ENCODE measurements around the gene F5.
A peak's percentile ranks its signal among the peaks of the same experiment; 100 is the strongest.

F5 gene

DNA sequence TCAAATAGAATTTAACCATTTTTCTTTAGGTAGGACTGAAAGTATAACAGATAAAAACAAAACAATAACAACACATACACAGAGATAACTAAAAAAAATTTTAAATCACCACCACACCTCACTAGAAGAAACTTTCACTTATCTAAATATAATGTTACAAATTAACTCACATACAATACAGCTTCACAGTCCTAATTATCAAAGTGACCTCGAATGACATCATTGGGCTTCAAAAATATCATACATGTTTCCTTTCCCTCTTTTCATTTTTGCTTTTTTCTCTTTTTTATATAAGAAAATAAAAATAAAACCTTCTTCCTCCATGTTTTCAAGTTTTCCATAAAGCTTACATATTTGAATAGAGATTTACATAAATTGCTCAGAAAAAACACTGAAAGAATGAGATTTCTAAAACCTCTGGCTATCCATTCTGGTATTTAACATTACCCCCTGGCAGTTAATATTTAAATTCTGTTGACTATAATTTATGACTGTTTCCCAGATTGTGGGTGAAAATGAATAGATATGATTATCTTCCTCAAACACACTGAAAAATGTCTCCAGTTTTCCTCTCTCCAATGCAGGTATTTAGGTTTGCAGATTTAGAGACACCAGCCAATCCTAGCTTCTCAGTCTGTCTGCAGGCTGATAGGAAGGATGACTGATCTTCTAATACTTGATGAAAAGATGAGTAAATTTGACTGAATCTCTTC, 60.0 kb downstream of the F5 start:
- H3K4me1 Mint-ChIP-seq (ENCODE audit: low read depth in 2 of 2) = no peaks in the 10 kb centered on the region
- H3K27ac Mint-ChIP-seq = no peak overlapping the region
- no peak for DNase-seq
- H3K9me3 Mint-ChIP-seq = no peaks in the 10 kb centered on the region
- no peak for ATAC-seq (replicated peaks)
- H3K27me3 Mint-ChIP-seq = peaks cover 13 to 25% of the 10 kb centered on the region in 2 donors
- H3K4me3 Mint-ChIP-seq = no peak overlapping the region
- H3K36me3 Mint-ChIP-seq (ENCODE audit: insufficient read depth) = no peaks in the 10 kb centered on the region

DNA sequence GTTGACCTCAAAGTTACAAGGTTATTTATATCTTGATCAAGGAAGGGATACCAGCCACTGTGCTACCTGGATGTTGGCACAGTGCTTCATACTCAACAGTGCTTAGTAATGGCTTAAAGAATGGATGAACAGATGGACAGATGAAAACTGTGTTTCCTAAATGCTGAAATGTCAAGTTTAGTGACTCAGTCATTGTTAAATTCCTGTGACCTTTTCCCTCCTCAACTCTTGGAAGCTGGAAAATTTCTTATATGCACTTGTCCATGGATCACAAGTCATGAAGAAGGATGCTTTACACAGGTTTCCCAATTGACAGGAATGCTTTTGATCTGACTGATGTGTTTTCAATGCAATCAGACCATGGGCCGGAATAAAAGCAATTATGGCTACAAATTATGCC, 60.9 kb downstream of the F5 start:
- Mint-ChIP-seq H3K36me3 (ENCODE audit: insufficient read depth) (no peaks in the 10 kb centered on the region), H3K4me3 (no peak overlapping the region), H3K4me1 (ENCODE audit: low read depth in 2 of 2) (no peaks in the 10 kb centered on the region), H3K9me3 (no peaks in the 10 kb centered on the region), H3K27me3 (peaks cover 10 to 19% of the 10 kb centered on the region in 2 donors), H3K27ac (no peak overlapping the region)
- ATAC-seq (replicated peaks) (no peak), DNase-seq (no peak)

GRCh38 chr1:169523904-169524303, 62.4 kb downstream of the F5 start:
- Mint-ChIP-seq H3K36me3 (ENCODE audit: insufficient read depth) (no peaks in the 10 kb centered on the region), H3K27ac (no peak overlapping the region), H3K4me3 (no peak overlapping the region), H3K4me1 (ENCODE audit: low read depth in 2 of 2) (no peaks in the 10 kb centered on the region), H3K27me3 (peaks cover 3 to 12% of the 10 kb centered on the region in 2 donors), H3K9me3 (no peaks in the 10 kb centered on the region)
- DNase-seq (no peak), ATAC-seq (replicated peaks) (no peak)

- Mint-ChIP-seq H3K4me3 (no peak overlapping the region), H3K4me1 (ENCODE audit: low read depth in 2 of 2) (no peaks in the 10 kb centered on the region), H3K27me3 (no peaks in the 10 kb centered on the region), H3K27ac (no peak overlapping the region), H3K9me3 (no peaks in the 10 kb centered on the region), H3K36me3 (ENCODE audit: insufficient read depth) (no peaks in the 10 kb centered on the region)
- ATAC-seq (replicated peaks) (no peak), DNase-seq (no peak)
Observed at GRCh38 chr1:169521226-169521625, 65.1 kb downstream of the F5 start.

- no peak overlapping the region for H3K27ac Mint-ChIP-seq
- H3K4me1 Mint-ChIP-seq (ENCODE audit: low read depth in 2 of 2) = no peaks in the 10 kb centered on the region
- H3K36me3 Mint-ChIP-seq (ENCODE audit: insufficient read depth) = no peaks in the 10 kb centered on the region
- ATAC-seq (replicated peaks) (no peak), DNase-seq (no peak)
- H3K4me3 Mint-ChIP-seq = no peak overlapping the region
- no peaks in the 10 kb centered on the region for H3K9me3 Mint-ChIP-seq
- peaks cover 0 to 4% of the 10 kb centered on the region in 2 donors for H3K27me3 Mint-ChIP-seq
Observed at GRCh38 chr1:169517558-169518186, 68.6 kb downstream of the F5 start.

GRCh38 chr1:169515641-169516040, 70.6 kb downstream of the F5 start:
- Mint-ChIP-seq H3K36me3 (ENCODE audit: insufficient read depth) (no peaks in the 10 kb centered on the region), H3K4me1 (ENCODE audit: low read depth in 2 of 2) (no peaks in the 10 kb centered on the region), H3K9me3 (no peaks in the 10 kb centered on the region), H3K27me3 (peaks cover 0 to 4% of the 10 kb centered on the region in 2 donors), H3K4me3 (no peak overlapping the region), H3K27ac (no peak overlapping the region)
- DNase-seq (no peak), ATAC-seq (replicated peaks) (no peak)

DNA sequence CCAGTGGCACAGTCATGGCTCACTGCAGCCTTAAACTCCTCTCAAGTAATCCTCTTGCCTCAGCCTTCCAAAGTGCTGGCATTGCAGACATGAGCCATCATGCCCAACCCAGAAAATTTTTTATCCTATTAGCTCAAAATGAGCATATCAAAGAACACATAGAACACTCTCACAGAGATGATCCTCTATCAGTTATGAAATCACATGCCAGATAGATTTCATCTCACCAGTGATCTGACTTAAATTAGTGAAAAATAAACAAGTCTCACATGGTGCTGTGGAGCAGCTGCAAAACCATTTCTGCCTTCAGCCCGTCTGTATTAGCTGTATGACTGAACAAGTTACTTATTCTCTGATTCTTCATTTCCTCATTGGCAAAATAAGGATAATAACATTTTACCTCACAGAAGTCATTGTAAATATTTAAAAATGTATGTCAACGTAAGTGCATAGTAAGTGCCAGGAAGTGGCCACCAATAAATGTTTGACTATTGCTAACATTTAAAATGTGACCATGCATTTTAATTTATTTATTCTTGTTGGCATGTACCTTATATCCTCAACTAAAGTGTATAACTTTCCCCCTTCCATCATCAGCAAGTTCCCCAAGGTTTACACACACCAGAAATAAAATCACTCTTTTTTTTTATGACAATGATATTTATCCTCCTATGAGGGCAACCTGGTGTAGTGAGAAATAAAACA, 71.6 kb downstream of the F5 start:
- Mint-ChIP-seq H3K9me3 (no peaks in the 10 kb centered on the region), H3K4me1 (ENCODE audit: low read depth in 2 of 2) (no peaks in the 10 kb centered on the region), H3K27me3 (peaks cover 0 to 4% of the 10 kb centered on the region in 2 donors), H3K27ac (no peak overlapping the region), H3K4me3 (no peak overlapping the region), H3K36me3 (ENCODE audit: insufficient read depth) (no peaks in the 10 kb centered on the region)
- ATAC-seq (replicated peaks) = no peak
- DNase-seq = no peak

DNA sequence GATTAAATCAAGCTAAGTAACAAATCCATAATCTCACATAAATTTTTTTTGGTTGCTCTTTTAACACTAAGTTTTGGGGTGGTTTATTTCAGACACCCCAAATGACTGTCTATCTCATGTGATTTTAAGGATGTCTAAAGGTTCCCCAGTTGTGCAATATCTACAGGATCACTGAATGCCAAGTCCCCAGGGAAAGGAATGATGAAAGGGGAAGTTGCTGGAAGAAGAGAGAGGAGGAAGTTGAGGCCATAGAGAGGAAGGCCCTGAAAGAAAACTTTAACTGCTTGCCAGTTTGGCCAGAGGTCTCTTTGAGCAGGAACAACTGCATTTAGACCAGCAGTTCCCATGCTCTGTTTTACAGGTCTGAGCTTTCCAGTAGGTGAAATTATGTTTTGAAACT, 73.1 kb downstream of the F5 start:
- Mint-ChIP-seq H3K36me3 (ENCODE audit: insufficient read depth) (no peaks in the 10 kb centered on the region), H3K4me3 (no peak overlapping the region), H3K9me3 (no peaks in the 10 kb centered on the region), H3K27ac (no peak overlapping the region), H3K4me1 (ENCODE audit: low read depth in 2 of 2) (peaks cover 3 to 6% of the 10 kb centered on the region in 2 donors), H3K27me3 (peaks cover 0 to 4% of the 10 kb centered on the region in 2 donors)
- ATAC-seq (replicated peaks) = no peak
- no peak for DNase-seq

- DNase-seq (no peak), ATAC-seq (replicated peaks) (no peak)
- Mint-ChIP-seq H3K27me3 (peaks cover 0 to 4% of the 10 kb centered on the region in 2 donors), H3K36me3 (ENCODE audit: insufficient read depth) (no peaks in the 10 kb centered on the region), H3K4me1 (ENCODE audit: low read depth in 2 of 2) (peaks cover 5 to 6% of the 10 kb centered on the region in 2 donors), H3K27ac (no peak overlapping the region), H3K4me3 (no peak overlapping the region), H3K9me3 (no peaks in the 10 kb centered on the region)
Observed at GRCh38 chr1:169511316-169512005, 74.8 kb downstream of the F5 start.

GRCh38 chr1:169510060-169510459, 76.2 kb downstream of the F5 start:
- DNase-seq (no peak), ATAC-seq (replicated peaks) (no peak)
- Mint-ChIP-seq H3K27me3 (peaks cover 0 to 1% of the 10 kb centered on the region in 2 donors), H3K4me1 (ENCODE audit: low read depth in 2 of 2) (peaks cover 5 to 6% of the 10 kb centered on the region in 2 donors), H3K36me3 (ENCODE audit: insufficient read depth) (no peaks in the 10 kb centered on the region), H3K4me3 (no peak overlapping the region), H3K27ac (no peak overlapping the region), H3K9me3 (no peaks in the 10 kb centered on the region)

DNA sequence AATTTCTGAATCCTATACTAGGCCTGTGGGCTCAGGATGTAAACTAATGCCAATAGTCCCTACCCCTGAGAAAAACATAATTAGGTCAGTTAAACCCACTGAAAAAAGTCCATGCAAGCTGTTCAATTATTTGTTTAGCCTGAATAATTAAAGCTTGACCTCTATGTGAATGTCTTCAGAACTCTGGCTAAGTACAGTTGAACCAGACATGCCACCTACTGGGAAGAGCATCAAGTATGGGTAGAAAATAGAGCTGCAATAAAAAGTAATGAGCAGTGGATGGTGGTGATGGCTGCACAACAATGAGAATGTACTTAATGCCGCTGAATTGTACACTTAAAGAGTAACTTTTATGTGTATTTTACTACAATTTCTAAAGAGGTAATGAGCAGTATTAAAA, 76.9 kb downstream of the F5 start:
- no peak for ATAC-seq (replicated peaks)
- no peak overlapping the region for H3K27ac Mint-ChIP-seq
- H3K36me3 Mint-ChIP-seq (ENCODE audit: insufficient read depth) = no peaks in the 10 kb centered on the region

GRCh38 chr1:169508432-169509338, 77.6 kb downstream of the F5 start:
- DNase-seq (no peak), ATAC-seq (replicated peaks) (no peak)
- H3K27me3 Mint-ChIP-seq = no peaks in the 10 kb centered on the region
- no peaks in the 10 kb centered on the region for H3K9me3 Mint-ChIP-seq
- no peaks in the 10 kb centered on the region for H3K36me3 Mint-ChIP-seq (ENCODE audit: insufficient read depth)
- H3K4me1 Mint-ChIP-seq (ENCODE audit: low read depth in 2 of 2) = peaks cover 5 to 6% of the 10 kb centered on the region in 2 donors
- peak overlapping the region; percentile 71 to 81 for H3K27ac Mint-ChIP-seq
- peak overlapping the region; percentile 15 to 44 for H3K4me3 Mint-ChIP-seq

More for the DNA sequence above, 76.9 kb downstream of the F5 start:
- DNase-seq = no peak
- Mint-ChIP-seq H3K4me3 (no peak overlapping the region), H3K4me1 (ENCODE audit: low read depth in 2 of 2) (peaks cover 5 to 6% of the 10 kb centered on the region in 2 donors), H3K9me3 (no peaks in the 10 kb centered on the region), H3K27me3 (no peaks in the 10 kb centered on the region)

- Mint-ChIP-seq H3K27me3 (no peaks in the 10 kb centered on the region), H3K4me3 (no peak overlapping the region), H3K4me1 (ENCODE audit: low read depth in 2 of 2) (peaks cover 5 to 6% of the 10 kb centered on the region in 2 donors), H3K36me3 (ENCODE audit: insufficient read depth) (no peaks in the 10 kb centered on the region), H3K27ac (no peak overlapping the region), H3K9me3 (no peaks in the 10 kb centered on the region)
- DNase-seq = no peak
- ATAC-seq (replicated peaks) = no peak
Observed at GRCh38 chr1:169507413-169507812, 78.9 kb downstream of the F5 start.

All from effector memory CD8-positive, alpha-beta T cell (primary cell).